ENCODE results near the gene TMEM97.
A peak's percentile ranks its signal among the peaks of the same experiment; 100 is the strongest.

GRCh38 chr17:28335959-28336871 lies 17.2 kb downstream of the TMEM97 start:
- TF ChIP-seq CTCF (conservative IDR thresholded peaks at IDR 0.05; ENCODE audit: low read depth in 2 of 2), result no peak
- TF ChIP-seq CREB1 (CRISPR knock-in tag; IDR thresholded peaks at IDR 0.05; ENCODE audit: low read depth), result peak; percentile 87
- no peak for TF ChIP-seq JUNB (IDR thresholded peaks at IDR 0.05; ENCODE audit: unreplicated experiment)
- no peak for TF ChIP-seq EZH2 (IDR thresholded peaks at IDR 0.05; ENCODE audit: low read depth, unreplicated experiment)
- TF ChIP-seq EZH2phosphoT487 (IDR thresholded peaks at IDR 0.05; ENCODE audit: unreplicated experiment), result no peak
- no peak for TF ChIP-seq REST (IDR thresholded peaks at IDR 0.05; ENCODE audit: unreplicated experiment)
- TF ChIP-seq ZNF462 (CRISPR knock-in tag; IDR thresholded peaks at IDR 0.05), result no peak
- no peak; the same call in 1 of the 2 replicates for TF ChIP-seq POLR2AphosphoS5 (IDR thresholded peaks at IDR 0.05; ENCODE audit: low read depth)

Measured in GM23338 (cell line).